HG03354 (cell line): ENCODE data around the gene SLC17A7.

Experiments used
- ATAC-seq: cut with Tn5 transposase; IDR thresholded peaks from one replicate; pipeline ENCODE4 v1.9.1; 2021; ENCODE audit warnings: mild to moderate bottlenecking; ENCODE audit not compliant: unreplicated experiment, poor library complexity, severe bottlenecking

The SLC17A7 gene

GRCh38 chr19:49415102-49415809 lies 26.1 kb downstream of the SLC17A7 start:
- ATAC-seq: no peak

- ATAC-seq: no peak
Measured at GRCh38 chr19:49414256-49414655, 27.1 kb downstream of the SLC17A7 start.

DNA sequence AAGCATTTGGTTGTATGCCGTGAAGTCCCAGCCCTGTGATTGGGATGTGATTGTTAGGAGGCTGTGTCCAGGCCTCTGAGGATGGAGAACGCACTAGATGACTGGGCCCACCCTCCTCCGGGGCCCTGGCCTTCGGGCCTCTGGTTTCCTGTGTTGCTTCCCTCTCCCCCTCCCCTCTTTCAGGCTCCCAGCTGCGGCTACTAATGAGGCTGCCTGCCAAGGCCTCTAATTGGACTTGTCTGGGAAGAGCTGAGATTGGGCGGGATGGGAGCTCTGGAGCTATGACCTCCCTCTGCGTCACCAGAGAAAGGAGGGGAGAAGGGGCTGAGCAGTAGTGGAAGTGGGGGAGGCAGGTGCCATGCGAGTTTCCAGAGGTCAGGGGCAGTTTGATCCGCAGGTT lies 28.0 kb downstream of the SLC17A7 start:
- no peak for ATAC-seq

DNA sequence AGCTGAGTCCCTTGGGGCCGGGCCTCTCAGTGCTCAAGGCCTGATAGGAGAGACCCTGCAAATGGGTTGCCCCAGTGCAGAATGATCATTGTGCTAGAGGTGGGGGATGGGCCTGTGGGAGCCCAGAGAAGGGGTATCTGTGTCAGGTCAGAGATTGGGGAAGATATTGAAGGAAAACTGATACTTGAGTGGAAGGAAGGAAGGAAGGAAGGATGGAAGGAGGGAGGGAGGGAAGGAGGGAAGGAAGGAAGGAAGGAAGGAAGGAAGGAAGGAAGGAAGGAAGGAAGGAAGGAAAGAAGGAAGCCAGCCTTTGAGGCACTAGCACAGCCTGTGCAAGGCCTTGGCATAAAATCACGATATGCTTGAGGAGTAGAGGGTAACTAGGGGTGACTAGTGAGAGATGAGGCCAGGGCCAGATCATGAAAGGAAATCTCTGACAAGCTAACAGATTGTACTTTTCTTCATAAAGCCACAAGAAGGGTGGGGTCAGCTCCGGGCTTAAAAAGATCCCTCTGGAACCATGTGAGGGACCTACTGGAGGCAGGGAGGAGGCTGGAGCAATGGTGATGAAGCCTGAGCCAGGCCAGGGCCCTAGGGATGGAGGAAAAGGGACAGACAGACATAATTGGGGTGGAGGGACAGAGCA lies 29.5 kb downstream of the SLC17A7 start:
- ATAC-seq: no peak

DNA sequence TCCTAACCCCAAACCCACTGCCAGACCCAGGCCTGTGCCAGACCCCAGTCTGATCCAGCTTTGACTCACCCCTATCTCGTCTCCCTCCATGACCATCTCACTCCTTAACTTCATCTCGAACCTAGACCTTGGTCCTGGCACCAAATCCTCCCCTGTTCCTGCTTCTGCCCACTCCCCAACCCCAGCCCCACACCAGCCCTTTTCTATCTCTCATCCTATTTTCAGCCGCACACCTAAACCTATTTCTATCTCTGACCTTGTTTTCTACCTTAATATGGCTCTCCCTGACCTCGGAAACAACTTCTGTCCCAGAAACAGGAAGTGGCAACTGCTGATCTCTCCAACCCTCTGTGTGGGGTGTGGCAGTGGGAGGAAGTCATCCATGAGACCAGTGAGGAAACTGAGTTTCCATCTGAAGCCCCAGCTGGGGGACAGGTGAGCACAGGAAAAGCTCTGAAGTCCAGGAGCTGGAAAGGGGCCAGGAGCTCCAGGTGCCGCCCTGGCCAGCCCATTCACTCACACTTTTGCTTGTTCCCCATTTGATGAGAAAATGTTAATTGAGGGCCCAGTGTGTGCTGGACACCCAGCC lies 31.8 kb downstream of the SLC17A7 start:
- ATAC-seq: no peak

DNA sequence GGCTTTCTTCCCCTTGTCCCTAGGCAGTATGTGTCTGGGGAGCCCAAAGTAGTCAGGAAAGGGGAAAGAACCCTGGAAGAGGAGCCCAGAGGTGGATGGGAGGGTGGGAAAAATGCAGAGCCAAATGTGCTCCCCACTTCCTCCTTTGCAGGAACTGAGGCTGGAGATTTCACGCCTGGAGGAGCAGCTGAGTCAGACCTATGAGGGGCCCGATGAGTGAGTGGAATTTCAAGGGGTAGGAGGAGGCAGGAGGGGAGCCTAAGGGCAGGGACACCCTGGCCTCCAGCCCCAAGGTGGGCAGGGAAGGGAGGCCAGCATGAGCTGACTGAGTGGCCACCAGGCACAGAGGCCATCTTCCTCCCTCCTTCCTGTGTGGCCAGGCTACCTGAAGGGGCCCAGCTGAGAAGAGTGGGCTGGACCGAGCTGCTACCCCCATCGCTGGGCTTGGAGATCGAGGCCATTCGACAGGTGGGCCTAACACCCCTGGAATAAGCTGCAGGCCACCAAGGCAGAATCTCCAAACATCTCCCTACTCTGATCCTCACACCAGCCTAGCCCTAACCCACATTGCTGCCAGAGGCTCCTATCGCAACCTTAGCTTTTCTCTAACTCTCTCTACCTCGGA lies 32.4 kb downstream of the SLC17A7 start:
- no peak for ATAC-seq

DNA sequence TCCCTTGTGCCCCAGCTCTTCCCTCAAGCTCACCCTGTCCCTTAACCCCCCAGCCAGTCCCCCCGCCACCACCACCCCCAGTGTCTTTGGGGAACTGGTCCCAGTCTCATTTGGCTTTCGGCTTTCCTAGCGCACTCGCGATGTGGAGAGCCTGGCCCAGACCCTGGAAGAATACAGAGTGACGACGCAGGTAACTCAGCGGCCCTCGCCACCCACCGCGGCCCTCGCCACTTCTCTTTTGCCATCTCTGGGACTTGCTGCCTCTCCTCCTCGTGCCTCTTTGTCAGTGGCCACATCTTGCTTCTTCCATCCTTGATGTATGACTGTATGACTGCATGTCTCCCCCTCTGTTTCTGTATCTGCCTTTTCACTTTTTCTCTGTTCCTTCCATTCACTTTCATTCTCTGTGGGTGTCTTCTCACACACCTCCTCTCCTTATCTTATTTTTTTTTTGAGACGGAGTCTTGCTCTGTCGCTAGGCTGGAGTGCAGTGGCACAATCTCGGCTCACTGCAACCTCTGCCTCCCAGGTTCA lies 33.8 kb downstream of the SLC17A7 start:
- ATAC-seq: no peak

GRCh38 chr19:49407079-49407478 lies 34.2 kb downstream of the SLC17A7 start:
- ATAC-seq: no peak

DNA sequence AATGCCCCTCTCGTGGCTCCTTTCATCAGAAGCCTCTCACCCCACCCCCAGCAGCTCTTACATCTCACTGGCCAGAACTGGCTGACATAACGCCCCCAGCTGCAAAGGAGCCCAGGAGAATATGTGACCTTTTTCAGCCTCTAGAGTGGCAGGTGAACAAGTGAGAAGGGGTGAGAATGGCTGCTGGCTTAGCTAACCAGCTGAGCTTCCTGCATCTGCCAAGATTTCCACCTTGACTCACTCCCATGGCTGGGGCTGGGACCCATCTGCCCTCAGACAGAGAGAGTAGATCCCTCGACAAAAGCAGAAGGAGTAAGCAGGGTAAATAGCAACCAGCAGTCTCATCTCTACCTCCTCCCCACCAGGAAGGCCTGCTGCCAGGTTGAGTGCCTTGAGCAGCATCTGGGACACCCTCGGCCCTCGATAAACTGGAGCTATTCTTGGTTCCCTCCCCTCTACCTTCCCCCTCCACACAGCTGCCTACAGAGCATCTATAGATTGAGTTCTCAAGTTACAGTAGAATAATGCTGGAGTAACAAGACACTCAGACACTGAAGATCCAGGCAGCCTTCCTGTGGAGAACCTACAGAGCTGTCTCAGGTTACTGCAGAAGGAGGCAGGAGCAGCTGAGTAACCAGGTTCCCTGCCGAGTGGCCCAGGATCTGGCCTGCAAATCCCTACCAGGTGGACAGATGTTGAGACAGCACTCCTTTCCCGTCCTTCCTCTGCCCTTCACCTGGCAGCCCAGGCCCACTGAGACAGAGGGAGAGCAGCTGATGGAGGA lies 37.7 kb downstream of the SLC17A7 start:
- ATAC-seq: no peak

DNA sequence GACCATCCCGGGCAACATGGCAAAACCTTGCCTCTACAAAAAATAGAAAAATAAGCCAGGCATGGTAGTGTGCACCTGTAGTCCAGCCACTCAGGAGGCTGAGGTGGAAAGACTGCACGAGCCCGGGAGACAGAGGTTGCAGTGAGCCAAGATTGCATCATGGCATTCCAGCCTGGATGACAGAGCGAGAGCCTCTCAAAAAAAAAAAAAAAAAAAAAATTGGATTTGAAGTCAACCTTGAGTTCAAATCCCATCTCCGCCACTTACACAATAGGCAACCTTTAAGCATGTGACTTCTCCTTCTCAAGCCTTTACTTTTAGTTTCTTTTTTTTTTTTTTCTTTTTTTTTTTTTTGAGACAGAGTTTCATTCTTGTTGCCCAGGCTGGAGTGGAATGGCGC lies 41.3 kb downstream of the SLC17A7 start:
- no peak for ATAC-seq

GRCh38 chr19:49398931-49399330 lies 42.4 kb downstream of the SLC17A7 start:
- no peak for ATAC-seq

GRCh38 chr19:49398001-49398615 lies 43.2 kb downstream of the SLC17A7 start:
- no peak for ATAC-seq

DNA sequence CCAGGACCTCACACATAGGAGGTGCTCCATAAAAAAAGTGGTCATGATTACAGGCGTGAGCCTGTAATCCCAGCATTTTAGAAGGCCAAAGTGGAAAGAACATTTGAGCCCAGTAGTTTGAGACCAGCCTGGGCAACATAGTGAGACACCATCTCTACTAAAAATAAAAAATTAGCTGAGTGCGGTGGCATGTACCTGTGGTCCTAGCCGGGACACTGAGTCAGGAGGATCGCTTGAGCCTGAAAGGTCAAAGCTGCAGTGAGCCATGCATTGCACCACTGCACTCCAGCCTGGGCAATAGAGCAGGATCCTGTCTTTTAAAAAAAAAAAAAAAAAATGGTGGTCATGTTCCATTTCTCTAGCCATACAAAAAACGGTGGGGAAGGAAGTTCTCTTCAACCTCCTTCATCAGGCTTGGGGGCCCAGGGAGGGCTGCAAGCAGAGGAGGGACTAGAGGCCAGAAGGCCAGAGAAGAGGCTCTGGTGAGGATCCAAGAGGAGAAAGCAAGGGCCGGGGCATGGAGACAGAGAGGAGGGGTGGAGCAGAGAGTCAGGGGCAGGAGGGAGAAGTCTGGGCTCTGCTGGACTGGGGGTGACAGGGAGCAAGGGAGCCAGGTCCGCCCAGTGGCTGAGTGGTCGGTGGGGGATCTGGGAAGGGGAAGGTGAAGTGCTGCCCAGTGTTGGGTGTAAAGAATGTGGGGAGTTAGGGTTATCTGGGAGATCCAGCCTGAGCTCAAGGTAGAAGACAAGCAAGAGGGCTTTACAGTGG lies 44.4 kb downstream of the SLC17A7 start:
- no peak for ATAC-seq

DNA sequence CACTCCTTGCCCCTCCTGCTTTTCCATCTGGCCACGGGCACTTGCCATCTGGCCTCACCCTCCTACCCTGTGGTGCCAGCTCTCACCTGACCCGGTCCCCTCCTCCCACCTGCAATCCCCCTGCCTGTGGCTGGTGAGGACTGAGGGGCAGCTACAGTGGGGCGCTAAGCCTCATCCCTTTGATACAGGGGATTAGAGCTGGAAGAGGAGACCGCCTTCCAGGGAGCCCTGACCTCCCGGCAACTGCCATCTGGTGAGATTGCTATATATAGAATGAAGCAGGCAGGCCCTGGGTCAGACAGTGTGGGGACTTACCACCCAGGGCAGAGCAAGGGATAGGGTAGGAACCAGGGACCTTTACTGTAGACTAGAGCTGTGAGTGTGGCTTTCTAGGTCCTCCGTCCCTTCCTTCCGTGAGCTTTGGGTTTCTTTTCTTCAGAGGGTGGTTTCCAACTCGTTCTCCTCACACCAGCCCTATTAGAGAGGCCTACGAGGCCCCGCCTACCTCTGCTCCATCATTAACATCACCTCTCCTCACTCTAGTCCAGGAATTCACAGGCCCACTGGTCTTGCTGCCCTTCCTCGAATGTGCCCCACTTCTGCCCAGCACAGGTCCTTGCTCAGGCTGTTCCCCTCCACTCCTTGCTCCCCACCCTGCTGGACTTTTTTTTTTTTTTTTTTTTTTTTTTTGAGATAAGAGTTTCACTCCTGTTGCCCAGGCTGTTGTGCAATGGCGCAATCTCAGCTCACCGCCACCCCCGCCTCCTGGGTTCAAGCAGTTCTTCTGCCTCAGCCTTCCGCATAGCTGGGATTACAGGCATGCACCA lies 45.5 kb downstream of the SLC17A7 start:
- ATAC-seq: no peak

DNA sequence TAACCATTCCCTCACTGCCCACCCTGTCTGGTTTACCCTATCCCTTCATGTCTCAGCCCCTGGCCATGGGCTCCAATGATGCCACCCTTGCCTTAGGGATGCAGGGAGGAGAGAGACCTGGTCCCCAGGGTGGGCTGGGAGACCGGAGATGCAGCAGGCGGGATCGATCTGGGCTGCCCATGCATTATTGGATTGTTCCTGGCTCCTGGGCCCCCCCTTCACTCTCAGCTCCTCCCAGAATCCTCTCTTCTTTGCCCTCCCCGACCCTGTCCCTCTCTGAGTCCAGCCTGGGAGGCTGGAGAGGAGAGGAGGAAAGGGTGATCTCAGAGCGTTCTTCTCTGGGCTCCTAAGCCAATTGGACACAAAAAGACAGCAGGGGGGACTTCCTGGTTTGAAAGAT lies 47.4 kb downstream of the SLC17A7 start:
- ATAC-seq: no peak

- ATAC-seq: no peak
Measured at GRCh38 chr19:49391581-49392399, 49.5 kb downstream of the SLC17A7 start.

DNA sequence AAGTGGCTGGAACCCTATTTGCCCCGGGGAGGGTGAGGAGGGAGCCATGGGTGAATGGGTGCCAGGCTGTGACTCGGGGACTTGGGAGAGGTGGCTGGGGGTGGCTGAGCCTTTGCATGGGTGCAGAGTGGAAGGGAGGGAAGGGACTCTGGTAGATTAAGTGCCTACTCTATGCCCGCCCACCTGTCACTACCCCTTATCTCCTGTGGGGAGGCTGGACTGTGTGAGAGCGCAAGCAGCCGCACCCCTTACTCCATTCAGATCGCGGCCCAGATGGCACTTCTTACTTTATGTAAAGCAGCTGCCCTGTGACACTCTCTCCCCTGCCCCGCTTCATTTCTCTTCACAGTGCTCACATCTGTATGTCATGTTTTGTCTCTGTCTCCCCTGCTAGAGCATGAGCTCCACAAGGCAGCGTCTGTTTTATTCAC lies 50.4 kb downstream of the SLC17A7 start:
- no peak for ATAC-seq
